NCI-H128 (cell line): Measurements from ENCODE around the gene FGF4.

Source experiments
- DNase-seq: peaks from one replicate; lab custom pipeline; 2025; ENCODE audit not compliant: unreplicated experiment; lab: John Stamatoyannopoulos, UW

FGF4 gene

GRCh38 chr11:69807106-69807815, 32.1 kb upstream of the FGF4 start:
- DNase-seq, result no peak

DNA sequence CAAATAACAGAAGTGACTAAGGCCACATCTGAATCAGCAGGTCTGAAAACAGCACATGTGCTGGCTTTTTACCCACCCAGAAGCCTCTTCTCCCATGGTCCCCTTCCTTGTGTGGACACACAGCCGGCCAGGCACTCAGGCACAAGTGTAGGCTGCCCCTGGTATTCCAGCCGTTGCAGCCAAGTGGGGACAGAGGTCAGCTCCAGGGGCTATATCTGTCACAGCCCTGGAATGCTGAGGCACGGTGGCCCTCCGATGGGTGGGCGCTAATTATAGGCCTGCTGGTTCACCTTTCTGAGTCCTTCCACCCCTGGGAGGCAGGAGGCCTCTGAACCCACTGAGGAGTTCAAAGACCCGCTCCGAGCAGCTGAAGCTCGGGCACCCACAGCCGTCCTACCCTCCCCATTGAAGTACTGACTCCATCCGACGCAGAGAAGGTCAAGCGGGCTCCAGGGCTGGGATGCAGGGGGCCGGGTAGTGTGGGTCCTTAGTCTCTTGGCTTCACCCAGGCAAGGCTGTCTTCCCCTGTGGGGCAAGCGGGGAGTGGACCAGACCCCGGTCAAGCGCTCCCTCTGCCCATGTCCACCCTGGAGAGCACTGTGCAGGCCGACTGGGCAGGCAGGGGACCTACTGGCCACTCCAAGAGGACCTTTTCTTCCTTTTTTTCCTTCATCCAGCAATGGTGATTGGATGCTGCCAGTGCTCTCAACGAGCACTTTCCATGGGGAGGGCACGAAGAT, 29.8 kb upstream of the FGF4 start:
- DNase-seq, result no peak

- DNase-seq, result no peak
These were observed 28.6 kb upstream of the FGF4 start for GRCh38 chr11:69803604-69804218.

DNA sequence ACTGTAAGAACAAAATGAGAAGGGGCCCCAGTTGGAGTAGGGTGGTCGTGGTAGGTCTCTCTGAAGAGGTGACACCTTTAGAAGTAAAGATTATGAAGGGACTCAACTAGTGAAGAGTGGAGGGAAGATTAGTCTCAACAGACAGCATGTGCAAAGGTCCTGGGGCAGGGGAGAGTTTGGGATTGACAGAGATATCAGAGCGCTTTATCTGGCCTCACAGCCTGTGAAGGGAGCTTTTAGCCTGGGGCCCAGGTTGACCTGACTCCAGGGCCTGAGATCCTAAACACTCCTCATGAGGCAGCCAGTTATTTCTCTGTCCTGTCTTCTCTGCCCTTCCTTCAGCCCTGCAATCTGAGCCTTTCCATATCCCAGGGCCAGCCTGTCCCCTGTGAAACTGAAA, 27.9 kb upstream of the FGF4 start:
- no peak for DNase-seq

DNA sequence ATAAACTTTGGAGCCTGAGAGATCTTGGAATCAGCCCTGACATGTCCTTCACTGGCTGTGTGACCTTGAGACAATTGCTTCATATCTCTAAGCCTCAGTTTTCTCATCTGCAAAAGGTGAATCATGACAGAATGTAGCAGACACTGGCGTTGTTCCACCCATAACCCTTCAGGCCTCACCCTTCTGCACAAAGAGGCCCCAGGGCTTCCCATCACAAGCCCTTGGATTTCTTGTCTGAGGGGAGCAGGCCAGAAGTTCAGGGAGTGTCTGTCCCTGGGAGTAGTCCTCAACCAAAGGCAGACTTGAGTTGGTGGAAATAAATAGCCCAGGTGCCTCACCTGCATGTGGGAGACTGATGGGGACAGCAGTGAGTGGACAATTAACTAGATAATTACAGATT, 27.4 kb upstream of the FGF4 start:
- no peak for DNase-seq

DNA sequence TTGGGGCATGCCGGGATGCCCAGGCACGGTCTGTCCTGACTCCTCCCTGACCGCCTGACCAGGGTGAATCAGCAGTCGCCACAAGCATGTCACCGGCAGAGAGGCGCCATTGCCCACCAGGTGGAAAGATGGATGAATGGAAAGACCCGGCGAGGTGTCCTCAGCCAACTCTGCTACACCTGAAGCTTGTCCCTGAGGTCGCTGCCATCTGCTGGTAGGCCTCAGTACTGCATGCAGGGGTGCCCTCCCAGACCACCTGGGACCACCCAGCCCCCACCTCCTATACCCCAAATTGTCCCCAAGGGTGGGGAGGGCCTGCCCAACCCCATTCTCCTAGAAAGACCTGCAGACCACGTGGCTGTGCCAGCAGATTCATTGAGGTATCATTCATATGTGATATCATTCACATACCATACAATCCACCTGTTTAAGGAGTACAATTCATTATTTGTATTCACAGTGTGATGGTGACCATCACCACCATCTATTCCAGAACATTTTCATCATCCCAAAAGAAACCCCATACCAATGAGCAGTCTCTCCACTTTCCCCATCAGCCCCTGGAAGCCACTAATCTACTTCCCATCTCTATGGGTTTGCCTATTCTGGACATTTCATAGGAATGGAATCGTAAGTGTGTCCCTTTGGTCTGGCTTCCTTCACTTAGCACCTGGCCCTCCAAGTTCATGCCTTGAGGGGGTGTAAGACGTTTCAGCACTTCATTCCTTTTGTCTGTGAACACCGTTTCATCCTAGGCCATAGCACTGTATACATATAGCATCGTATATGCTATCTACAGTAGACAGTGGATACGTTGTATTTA, 26.6 kb upstream of the FGF4 start:
- DNase-seq, result no peak

- no peak for DNase-seq
These were observed 25.1 kb upstream of the FGF4 start for GRCh38 chr11:69800278-69800677.

- no peak for DNase-seq
These were observed 24.4 kb upstream of the FGF4 start for GRCh38 chr11:69799582-69799981.

DNA sequence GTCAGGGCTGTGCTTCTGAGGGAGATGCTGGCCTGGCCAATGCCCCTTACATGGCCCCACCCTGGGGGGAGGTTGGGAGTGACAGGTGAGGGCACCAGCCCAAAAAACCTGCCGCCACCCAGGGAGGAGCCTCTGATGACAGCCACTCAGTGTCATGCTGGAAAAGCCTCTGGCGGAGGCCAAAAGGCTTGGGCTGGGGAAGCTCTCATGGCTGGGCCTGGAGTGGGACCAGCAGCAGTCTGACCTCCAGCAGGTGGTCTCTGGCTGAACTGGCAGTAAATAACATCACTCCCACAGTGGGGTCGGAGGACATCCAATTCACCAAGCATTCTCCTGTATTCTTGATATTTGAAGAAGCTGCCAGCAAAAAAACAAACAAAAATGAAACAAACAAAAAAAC, 24.0 kb upstream of the FGF4 start:
- DNase-seq, result no peak

DNA sequence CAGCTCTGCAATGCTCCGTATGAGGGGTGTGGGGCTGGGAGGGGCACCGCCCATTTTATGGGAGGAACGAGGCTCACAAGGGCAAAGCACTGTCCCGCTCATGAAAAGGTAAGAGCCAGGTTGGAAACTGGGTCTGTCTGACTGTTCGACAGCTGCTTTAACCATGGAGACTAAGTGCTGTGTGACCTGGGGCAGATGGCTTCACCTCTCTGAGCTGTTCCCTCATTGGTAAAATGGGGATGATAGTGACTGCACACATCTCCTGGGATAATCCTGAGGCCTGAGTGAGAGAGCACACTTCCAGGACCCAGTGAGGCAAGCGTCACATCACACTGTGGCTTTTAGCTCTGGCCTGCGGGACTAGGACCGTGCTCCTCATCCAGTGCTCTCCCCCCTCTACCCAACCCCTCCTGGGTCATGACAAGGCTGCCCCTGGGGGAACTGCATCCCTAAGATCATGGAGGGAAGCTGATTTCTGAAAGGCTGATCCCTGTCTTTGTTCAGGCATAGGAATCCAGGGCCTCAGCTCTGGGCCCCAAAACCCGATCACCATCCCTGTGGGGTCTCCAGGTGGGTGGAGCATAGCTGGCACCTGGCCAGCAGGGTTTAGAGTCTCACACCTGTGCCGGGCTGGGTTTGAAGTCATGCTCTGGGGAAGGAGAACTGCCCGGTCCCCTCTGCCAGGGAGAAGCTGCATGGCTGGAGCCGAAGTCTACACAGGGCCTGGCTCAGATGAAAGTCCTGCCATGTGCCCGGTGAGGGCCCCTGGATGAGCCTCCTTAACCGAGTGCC, 22.8 kb upstream of the FGF4 start:
- no peak for DNase-seq

- DNase-seq, result no peak
These were observed 22.0 kb upstream of the FGF4 start for GRCh38 chr11:69797156-69797555.

DNA sequence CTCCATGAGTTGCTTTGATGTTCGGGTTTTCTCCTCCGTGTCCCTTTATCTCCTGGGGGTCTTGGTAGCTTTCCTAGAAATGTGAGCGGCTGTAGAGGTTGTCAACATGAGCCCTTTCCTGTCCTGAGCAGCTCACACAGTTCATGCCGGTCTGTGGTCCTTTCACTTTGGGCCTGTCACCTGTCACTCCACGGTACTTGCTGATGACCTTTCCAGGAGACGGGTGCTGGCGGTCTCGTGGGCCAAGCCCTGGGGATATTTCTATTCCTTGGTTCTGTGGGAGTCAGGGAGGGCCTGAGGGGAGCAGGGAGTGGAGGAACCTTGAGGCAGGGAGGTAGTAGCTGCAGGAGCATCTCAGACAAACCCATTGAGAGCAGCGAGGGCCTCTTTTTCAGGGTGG, 20.9 kb upstream of the FGF4 start:
- no peak for DNase-seq

GRCh38 chr11:69791276-69792180, 16.4 kb upstream of the FGF4 start:
- no peak for DNase-seq

GRCh38 chr11:69788956-69789355, 13.8 kb upstream of the FGF4 start:
- DNase-seq, result no peak

- DNase-seq, result no peak
These were observed 12.8 kb upstream of the FGF4 start for GRCh38 chr11:69787906-69788305.

DNA sequence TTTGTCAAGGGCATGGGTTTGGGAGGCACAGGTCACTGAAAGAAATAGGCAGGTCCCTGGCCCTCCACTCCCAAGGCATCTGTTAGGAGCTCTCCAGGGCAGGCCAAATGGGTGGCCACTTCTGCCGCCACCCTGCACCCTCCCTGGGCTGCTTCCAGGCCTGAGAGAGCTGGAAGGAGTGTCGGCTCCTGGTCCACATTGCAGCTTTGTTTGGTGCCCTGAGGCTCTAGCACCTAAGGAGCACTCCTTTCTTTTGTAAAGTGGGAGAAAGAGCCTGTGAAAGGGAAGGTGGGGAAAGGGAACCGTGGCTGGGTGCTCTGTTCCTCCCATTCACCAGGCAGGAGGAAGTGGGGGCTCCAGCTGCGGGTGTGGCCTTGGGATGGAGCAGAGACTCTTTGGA, 12.3 kb upstream of the FGF4 start:
- no peak for DNase-seq

DNA sequence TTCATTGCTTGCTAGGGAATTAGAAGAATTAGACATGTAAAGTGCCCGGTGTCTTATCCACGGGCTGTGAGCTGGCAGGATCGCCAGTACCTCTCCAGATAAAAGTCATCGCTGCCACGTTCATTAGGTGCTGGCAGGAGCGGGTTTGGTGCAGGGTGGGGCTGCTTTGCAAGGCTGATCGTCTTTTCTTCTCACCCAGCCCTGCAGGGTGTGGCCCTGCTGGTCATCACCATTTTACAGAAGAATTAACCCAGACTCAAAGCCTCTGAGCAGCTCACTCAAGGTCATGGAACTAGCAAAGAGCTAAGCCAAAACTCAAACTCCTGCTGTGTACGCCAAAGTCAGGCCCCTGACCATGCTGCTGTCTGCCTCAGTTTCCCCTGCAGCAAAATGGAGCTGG, 6.1 kb upstream of the FGF4 start:
- no peak for DNase-seq

DNA sequence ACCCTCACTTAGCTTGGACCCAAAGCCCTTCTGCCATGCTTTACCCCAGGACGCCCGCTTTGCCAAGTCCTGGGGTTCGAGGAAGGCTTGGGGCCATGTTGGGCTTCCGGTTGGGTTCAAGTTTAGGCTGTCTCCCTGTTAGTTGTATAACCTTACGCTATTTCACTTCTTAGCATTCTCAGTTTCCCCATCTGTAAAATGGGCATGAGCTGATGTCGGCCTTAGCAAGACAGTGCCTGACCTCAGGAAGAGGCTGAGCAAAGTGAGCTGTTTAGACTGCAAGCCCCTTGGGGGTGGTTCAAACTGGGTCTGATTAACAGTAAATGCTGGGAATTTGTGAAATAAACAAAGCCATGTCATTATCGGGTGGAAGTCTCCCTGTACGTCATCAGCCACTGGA, 3.2 kb upstream of the FGF4 start:
- no peak for DNase-seq

DNA sequence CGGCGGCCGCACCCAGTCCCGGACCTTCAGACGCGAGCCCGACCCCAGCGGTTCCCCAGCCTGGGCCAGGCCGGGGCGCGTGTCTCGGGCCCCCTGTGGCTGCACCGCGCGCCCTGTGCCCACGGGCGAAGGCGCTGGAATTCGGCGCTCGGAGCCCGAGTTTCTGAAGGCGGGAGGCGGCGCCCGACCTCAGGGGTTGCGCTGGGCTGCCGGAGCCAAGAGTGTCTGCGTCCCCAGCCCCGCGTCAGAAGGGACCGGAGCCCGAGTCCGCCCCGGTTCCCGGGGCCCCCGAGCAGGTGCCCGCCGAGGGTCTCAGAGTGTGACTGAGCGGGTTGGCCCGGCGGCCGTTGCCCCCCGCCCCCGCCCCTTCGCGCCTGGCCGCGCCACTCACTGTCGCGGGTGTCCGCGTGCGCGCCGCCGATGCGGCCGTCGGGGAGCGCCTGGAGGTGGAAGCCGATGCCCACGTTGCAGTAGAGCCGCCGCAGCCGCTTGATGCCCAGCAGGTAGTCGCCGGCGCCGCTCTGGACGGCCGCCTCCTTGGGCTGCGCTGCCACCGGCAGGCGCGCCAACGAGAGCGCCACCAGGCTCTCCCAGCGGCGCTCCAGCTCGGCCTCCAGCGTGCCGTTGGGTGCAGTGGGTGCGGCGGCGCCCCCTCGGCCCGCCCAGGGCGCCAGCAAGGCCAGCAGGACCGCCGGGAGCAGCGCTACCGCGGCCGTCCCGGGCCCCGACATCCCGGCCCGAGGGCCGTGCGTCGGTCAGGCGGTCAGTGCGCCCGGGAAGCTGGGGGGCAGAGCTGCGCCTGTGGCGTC, 583 bp downstream of the FGF4 start:
- no peak for DNase-seq
